ENCODE measurements around the gene CLDN16.

GRCh38 chr3:190345878-190346277 lies 42.1 kb upstream of the CLDN16 start:
- TF ChIP-seq CTCF (IDR thresholded peaks at IDR 0.05; ENCODE audit: poor library complexity) (no peak), EZH2 (IDR thresholded peaks at IDR 0.05; ENCODE audit: borderline replicate concordance) (no peak), EZH2phosphoT487 (IDR thresholded peaks at IDR 0.05; ENCODE audit: low read depth, severe bottlenecking, unreplicated experiment) (no peak)

Data from hepatocyte (in vitro differentiated cells).